HCT116 (cell line): ENCODE data around the gene SP100.

Experiments used
- CEBPB ChIP-seq: IDR thresholded peaks from 2 replicates; pipeline ENCODE4 v1.6.1; 2012; ENCODE audit warnings: low read depth
- ELF1 ChIP-seq: IDR thresholded peaks from 2 replicates; pipeline ENCODE4 v1.6.1; 2012; ENCODE audit warnings: low read depth, borderline replicate concordance
- EZH2 ChIP-seq: fragments of 200-600 bp; sonication (generic); IDR thresholded peaks from 2 replicates; pipeline ENCODE4 v1.6.1; 2017; ENCODE audit warnings: antibody characterized with exemption, mixed run types
- JUND ChIP-seq: IDR thresholded peaks from 2 replicates; pipeline ENCODE4 v1.6.1; 2012
- SRF ChIP-seq: IDR thresholded peaks from 2 replicates; pipeline ENCODE4 v1.6.1; 2012; ENCODE audit warnings: low read depth
- TF ChIP-seq, protein P1 (sequence below), 3 experiments: fragments of 200-600 bp in 1 of 3; sonication (generic) in 1 of 3; IDR thresholded peaks in 2 of 3; conservative IDR thresholded peaks in 1 of 3; 2 replicates each; pipeline ENCODE4 v1.5.1; 2012 to 2017; ENCODE audit warnings: low read depth in 2 of 3, low read length in 2 of 3, antibody characterized with exemption in 1 of 3, borderline replicate concordance in 1 of 3, control low read depth in 1 of 3, mild to moderate bottlenecking in 1 of 3, mixed read lengths in 1 of 3, mixed run types in 1 of 3, moderate library complexity in 1 of 3; ENCODE audit not compliant: insufficient read depth in 1 of 3
- TF ChIP-seq, protein P2 (sequence below): IDR thresholded peaks from 2 replicates; pipeline ENCODE4 v1.6.1; 2012

DNA sequence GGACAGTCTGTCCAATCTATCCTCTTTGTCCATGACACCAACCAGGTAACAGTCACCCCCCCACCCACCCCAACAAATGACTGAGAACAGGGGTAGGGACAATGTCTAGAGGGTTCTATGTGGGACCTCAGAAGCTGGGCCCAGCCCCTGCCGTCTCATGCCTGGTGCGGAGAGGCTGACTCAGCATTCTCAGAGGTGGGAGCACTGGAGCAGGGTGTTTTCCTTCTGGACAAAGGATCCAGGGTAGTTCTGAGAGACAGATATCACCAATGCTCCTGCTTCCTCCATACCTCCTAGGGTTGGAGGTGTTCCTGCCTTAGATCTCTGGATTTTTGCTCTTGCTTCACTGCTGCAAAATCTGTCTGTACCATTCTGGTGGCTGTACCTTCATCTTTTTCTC lies 33.9 kb upstream of the SP100 start:
- TF ChIP-seq, protein P1, sequence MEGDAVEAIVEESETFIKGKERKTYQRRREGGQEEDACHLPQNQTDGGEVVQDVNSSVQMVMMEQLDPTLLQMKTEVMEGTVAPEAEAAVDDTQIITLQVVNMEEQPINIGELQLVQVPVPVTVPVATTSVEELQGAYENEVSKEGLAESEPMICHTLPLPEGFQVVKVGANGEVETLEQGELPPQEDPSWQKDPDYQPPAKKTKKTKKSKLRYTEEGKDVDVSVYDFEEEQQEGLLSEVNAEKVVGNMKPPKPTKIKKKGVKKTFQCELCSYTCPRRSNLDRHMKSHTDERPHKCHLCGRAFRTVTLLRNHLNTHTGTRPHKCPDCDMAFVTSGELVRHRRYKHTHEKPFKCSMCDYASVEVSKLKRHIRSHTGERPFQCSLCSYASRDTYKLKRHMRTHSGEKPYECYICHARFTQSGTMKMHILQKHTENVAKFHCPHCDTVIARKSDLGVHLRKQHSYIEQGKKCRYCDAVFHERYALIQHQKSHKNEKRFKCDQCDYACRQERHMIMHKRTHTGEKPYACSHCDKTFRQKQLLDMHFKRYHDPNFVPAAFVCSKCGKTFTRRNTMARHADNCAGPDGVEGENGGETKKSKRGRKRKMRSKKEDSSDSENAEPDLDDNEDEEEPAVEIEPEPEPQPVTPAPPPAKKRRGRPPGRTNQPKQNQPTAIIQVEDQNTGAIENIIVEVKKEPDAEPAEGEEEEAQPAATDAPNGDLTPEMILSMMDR (IDR thresholded peaks at IDR 0.05 in 2 of 3, conservative IDR thresholded peaks at IDR 0.05 in 1 of 3; ENCODE audit: borderline replicate concordance in 1 of 3, insufficient read depth in 1 of 3, low read depth in 2 of 3, low read length in 2 of 3), result no peak
- TF ChIP-seq ELF1 (no peak), SRF (no peak), CEBPB (no peak), JUND (no peak), EZH2 (no peak)
- TF ChIP-seq, protein P2, sequence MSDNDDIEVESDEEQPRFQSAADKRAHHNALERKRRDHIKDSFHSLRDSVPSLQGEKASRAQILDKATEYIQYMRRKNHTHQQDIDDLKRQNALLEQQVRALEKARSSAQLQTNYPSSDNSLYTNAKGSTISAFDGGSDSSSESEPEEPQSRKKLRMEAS, result no peak
